PFSK-1 (cell line): ENCODE measurements around the gene HIVEP1.

Experiments used
- POLR2AphosphoS5 ChIP-seq: IDR thresholded peaks from 2 replicates; pipeline ENCODE4 v1.6.1; 2012; ENCODE audit warnings: low read depth, mild to moderate bottlenecking, control low read depth, low read length, moderate library complexity
- SIN3A ChIP-seq: IDR thresholded peaks from 2 replicates; pipeline ENCODE4 v1.6.1; 2012; ENCODE audit warnings: mild to moderate bottlenecking, low read length, moderate library complexity, borderline replicate concordance; ENCODE audit not compliant: insufficient read depth
- TAF1 ChIP-seq: IDR thresholded peaks from 2 replicates; pipeline ENCODE4 v1.6.1; 2012; ENCODE audit warnings: low read length, control low read depth, borderline replicate concordance; ENCODE audit not compliant: insufficient read depth

DNA sequence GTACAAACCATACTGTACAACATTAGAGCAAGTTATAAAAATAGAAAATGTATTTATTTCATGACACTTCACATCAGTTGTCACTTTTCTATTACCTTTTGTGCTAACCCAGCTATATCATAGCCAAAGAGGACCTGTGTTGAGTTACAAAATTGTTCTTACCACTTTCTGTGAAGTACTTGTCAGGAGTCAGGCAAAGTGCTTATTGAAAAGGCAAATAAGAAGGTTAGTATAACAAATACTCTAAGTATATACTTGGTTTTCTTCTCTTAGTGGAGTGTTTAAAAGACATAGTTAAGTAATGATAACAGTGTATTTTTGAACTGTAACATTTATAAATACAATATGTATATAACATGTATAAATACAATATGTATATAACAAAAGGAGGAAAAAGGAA, 88.9 kb downstream of the HIVEP1 start:
- TF ChIP-seq TAF1 (no peak), SIN3A (no peak), POLR2AphosphoS5 (no peak)
